Measurements from ENCODE around the gene TAF11.
"Not testable (repeated sequence)": the region's sequence is repeated elsewhere in the genome, so short reads cannot be mapped to it uniquely, and the experiment has no call there.

Gene TAF11

GRCh38 chr6:34904990-34905613, 17.3 kb upstream of the TAF11 start:
- no peak for DNase-seq

DNA sequence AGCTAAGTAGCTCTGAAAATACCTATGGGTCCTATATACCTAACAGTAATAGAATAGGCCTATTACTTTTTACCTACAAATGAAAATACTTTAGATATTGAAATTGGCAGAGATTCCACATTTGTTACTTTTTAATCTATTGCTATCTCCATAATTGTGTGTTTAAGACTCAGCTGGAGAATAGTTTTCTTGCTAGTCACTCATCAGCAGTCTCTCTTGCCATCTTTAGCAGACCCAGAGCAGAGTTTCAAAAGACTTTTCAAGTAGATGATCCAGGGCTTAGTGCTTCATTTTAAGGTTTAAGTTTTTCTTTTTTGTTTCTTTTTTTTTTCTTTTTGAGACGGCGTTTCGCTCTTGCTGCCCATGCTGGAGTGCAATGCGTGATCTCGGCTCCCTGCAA, 14.1 kb upstream of the TAF11 start:
- no peak for DNase-seq

- DNase-seq = no peak
Observed at GRCh38 chr6:34900321-34901031, 12.6 kb upstream of the TAF11 start.

- not testable (repeated sequence) for DNase-seq
Observed at GRCh38 chr6:34899748-34900147, 11.9 kb upstream of the TAF11 start.

DNA sequence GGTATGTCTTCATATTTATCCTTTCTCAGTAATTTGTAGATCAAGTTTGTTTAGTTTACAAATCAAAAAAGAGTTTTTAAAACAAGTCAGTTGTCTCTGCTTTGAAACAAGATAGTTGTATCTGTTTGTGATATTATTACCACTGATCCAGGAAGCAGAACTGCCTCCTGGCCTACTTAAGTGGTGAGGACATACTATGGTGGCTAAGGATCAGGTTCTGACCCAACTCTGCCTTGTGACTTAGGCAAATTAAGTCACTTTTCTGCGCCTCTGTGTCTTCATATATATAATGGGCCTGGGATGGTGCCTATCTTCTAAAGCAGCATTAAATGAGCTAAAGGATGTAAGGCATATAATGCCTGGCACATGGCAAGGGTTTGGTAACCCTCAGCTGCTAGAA, 9.9 kb upstream of the TAF11 start:
- no peak for DNase-seq

GRCh38 chr6:34897130-34897529, 9.3 kb upstream of the TAF11 start:
- DNase-seq = no peak

DNA sequence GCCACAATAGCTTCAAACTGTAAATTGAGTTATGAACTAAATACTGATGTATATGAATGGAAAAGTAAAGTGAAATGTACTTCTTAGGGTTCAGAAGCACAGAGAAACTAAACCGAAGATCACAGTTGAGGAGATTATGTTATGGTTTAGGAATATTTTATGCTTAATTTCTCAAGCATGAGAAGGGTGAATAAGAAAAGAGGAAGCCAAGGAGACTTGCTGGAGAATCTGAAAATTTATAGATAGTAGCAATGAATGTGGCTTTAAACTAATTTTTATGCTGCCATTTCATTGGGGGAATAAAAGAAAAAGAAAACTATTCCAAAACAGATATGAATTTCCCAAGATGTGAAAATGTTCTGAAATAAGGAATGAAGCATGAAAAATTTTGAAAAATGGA, 6.9 kb upstream of the TAF11 start:
- no peak for DNase-seq

- DNase-seq = no peak
Observed at GRCh38 chr6:34891296-34891695, 3.5 kb upstream of the TAF11 start.

DNA sequence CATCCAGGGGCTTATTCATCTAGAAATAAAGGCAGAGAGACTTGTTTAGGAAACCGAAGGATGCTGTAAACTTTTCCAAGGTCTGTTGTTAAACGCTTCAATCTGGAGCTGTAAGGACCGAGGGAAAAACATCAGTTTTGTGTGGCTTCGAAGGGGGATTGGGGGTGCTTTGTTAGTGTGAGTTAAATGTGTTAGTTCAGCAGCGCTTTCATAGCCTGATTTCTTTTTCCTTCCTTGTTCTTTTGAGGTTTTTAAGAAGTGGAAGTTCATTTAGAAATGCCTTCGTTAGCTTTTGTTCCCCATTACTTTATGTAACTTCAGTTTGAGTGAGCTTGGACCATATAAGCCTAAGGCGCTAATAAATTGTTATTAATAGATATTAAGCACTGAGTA, 2.7 kb upstream of the TAF11 start:
- DNase-seq = no peak

- DNase-seq = peak; percentile 92
Observed at GRCh38 chr6:34888874-34889555, 1.2 kb upstream of the TAF11 start, which contains the start of gene ANKS1A. Gene ANKS1A, plus strand, starts transcription at chr6:34889255. Its CDS starts 148 bp downstream, at chr6:34889403.

- no peak for DNase-seq
Observed at GRCh38 chr6:34888514-34888856, 643 bp upstream of the TAF11 start.

GRCh38 chr6:34885837-34886236, 2.0 kb downstream of the TAF11 start:
- not testable (repeated sequence) for DNase-seq

DNA sequence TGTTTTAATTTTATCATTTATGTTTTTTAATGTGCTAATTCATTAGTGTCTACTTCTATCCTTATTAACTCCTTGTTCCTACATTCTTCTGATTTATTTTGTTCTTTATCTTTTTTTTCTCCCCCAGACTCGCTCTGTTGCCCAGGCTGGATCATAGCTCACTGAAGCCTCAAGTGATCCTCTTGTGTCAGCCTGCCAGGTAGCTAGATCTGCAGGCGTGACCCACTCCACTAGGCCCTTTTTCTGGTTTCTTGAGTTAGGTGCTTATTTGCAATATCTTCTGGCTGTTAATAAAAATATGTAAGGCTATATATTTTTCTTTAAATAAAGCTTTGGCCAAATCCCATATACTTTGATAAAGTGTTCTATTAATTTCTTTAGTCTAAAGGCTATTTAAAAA, 2.8 kb downstream of the TAF11 start:
- no peak for DNase-seq

- DNase-seq = not testable (repeated sequence)
Observed at GRCh38 chr6:34884073-34884472, 3.8 kb downstream of the TAF11 start.

DNA sequence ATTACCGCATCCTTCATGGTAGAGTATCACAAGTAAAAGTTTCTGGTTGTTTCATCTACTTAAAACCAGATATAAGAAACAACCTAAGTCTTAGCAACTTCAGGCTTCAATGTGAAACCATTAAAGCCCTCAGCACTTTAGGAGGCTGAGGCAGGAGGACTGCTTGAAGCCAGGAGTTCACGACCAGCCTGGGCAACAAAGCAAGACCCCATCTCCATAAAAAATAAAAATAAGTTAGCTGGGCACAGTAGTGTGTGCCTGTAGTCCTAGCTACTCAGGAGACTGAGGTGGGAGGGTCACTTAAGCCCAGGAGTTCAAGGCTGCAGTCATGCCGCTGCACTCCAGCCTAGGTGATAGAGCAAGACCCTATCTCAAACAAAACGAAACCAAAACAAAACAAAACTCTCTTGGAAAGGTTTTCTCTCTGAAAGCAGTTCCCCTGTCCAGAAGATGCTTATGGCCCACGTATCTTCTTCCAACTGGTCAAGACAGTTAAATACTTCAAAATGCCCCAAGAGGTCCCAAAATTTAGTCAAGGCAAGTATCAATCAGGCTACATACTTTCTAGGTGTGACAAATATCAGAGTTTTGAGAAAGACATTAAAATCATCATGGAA, 9.9 kb downstream of the TAF11 start:
- DNase-seq = no peak

GRCh38 chr6:34877259-34877658, 10.6 kb downstream of the TAF11 start:
- DNase-seq = no peak

DNA sequence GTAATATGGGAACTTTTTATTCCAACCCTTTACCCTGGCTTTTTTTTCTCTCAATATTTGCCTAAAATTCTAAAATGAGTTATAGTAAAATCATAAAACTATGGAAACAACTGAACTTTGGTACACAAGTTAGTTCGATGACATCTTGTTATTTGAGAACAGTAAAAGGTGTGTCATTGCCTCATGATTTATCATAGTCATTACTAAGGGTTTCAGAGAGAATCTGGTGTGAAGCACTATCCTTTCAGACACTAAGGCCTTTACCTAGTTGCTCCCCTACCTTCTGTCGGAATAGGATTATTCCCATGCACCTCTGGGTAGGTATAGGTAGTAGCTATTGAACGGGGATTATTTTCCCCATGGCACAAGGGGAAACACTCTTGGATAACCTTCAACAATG, 11.4 kb downstream of the TAF11 start:
- no peak for DNase-seq

DNA sequence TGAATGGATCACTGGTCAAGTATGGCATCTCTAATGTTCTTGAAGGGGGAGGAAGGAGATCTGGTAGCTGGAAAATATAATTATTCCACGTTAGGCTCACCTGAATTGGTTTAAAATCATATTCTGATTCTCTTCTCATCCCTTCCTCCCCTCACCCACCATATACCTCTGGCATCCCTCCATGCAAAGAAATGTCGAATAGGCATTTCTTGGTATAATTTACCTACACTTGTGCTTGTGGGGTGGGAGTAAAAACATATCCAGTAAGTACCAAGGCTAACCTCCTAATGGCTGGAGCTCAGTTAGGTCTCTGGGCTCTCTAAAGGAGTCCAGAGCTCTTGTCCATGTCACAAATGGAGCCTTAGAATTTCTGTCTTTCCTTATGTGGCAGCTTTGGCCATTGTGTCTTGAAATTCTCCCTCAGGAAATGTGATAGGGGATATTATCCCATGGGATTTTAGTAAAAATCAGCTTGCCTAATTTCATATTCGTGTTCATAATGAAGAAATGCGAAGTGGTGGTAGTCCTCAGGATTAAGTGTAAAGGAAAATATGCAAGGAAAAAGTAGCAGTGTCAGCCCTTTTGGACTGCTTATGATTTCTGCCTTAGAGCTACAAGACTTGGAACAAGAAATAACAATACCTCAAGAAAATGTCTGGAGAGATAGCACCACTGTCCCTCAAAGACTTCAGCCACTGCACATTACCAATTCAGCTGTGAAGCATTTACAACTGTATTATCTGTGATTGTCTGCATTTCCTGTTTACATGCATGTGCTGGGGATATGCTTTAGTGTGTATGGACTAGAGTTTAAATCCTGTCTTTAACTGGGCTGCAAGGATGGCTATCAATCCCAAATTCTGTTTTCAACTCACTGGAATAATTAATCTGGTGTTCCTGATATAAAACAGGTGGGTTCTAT, 12.3 kb downstream of the TAF11 start:
- DNase-seq = no peak

- DNase-seq = no peak
Observed at GRCh38 chr6:34872332-34872731, 15.5 kb downstream of the TAF11 start.

- DNase-seq = no peak
Observed at GRCh38 chr6:34871853-34872252, 16.0 kb downstream of the TAF11 start.

GRCh38 chr6:34867484-34867883, 20.4 kb downstream of the TAF11 start:
- DNase-seq = peak; percentile 2

GRCh38 chr6:34866509-34866908, 21.3 kb downstream of the TAF11 start:
- no peak for DNase-seq

- no peak for DNase-seq
Observed at GRCh38 chr6:34865107-34865506, 22.7 kb downstream of the TAF11 start.

Measured in DMS53 (cell line).